ENCODE results near the gene SLX4IP. TPM values are rescaled to one million over a fixed set of nuclear protein-coding genes. Genes with fewer than 3 reads are reported as not detected.
A peak's percentile ranks its signal among the peaks of the same experiment; 100 is the strongest.

SLX4IP gene
- total and polyA plus RNA-seq, 5 experiments from 2014 or later: 1.5 to 6.3 (median 2.5) TPM

DNA sequence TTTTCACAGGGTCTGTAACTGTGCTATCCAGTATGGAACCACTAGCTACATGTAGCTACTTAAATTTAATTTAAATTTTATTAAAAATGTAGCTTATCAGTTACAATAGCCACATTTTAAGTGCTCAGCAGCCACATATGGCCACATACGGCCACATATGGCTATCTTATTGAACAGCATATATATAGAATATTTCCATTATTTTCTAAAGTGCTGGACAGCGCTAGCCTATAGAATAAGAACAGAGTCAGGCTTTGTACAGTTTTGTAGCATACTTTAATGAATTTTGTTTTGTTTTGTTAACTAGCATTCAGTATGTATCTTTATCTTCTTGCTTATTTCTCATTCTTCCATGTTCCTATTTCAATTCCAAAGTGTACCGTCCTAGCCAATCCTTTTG, 120.3 kb downstream of the SLX4IP start:
- no peak overlapping the region for H3K4me3 Mint-ChIP-seq
- H3K27ac Mint-ChIP-seq: no peak overlapping the region
- H3K27me3 Mint-ChIP-seq: no peaks in the 10 kb centered on the region
- no peak for DNase-seq
- H3K9me3 Mint-ChIP-seq: no peaks in the 10 kb centered on the region
- peaks cover 0 to 33% (median 15%) of the 10 kb centered on the region in 3 donors for H3K36me3 Mint-ChIP-seq
- POLR2A ChIA-PET: no interaction called here
- no peak for ATAC-seq
- peaks cover 22 to 36% (median 30%) of the 10 kb centered on the region in 4 donors for H3K4me1 Mint-ChIP-seq

DNA sequence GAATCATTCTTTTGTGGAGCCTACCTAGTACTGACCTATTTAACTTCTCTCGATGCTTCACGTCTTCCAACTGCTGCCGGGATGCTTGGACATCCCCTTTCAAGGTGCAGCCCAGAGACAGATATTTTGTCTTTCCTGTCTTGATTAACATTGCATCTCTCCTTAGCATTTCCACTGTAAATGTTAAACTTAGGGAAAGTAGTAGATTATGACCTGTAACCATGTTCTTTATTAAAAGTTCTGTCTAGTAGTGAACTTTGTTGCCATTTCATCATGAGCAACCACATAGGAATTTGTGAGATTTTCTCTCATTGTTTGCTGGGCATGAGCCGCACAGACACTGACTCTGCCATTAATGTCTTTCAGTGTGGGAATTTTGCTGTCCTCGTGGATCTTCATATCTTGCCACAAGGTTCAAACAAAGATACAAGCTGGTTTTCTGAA, 120.8 kb downstream of the SLX4IP start:
- POLR2A ChIA-PET: no interaction called here
- no peak for DNase-seq
- H3K27me3 Mint-ChIP-seq: no peaks in the 10 kb centered on the region
- no peak overlapping the region for H3K27ac Mint-ChIP-seq
- H3K9me3 Mint-ChIP-seq: no peaks in the 10 kb centered on the region
- peaks cover 0 to 36% (median 15%) of the 10 kb centered on the region in 3 donors for H3K36me3 Mint-ChIP-seq
- H3K4me3 Mint-ChIP-seq: no peak overlapping the region
- ATAC-seq: no peak
- peaks cover 17 to 31% (median 25%) of the 10 kb centered on the region in 4 donors for H3K4me1 Mint-ChIP-seq

- ATAC-seq: no peak
- DNase-seq: no peak
- H3K9me3 Mint-ChIP-seq: peaks cover 0 to 1% (median 0%) of the 10 kb centered on the region in 9 donors
- POLR2A ChIA-PET: no interaction called here
- H3K27me3 Mint-ChIP-seq: no peaks in the 10 kb centered on the region
- H3K4me3 Mint-ChIP-seq: no peak overlapping the region
- peak overlapping the region in 3 of 10 donors; percentile 3 to 6 (median 5) for H3K27ac Mint-ChIP-seq
- peaks cover 13 to 24% (median 19%) of the 10 kb centered on the region in 4 donors for H3K4me1 Mint-ChIP-seq
- peaks cover 4 to 41% (median 20%) of the 10 kb centered on the region in 3 donors for H3K36me3 Mint-ChIP-seq
Measured at GRCh38 chr20:10556519-10557083, 121.5 kb downstream of the SLX4IP start.

DNA sequence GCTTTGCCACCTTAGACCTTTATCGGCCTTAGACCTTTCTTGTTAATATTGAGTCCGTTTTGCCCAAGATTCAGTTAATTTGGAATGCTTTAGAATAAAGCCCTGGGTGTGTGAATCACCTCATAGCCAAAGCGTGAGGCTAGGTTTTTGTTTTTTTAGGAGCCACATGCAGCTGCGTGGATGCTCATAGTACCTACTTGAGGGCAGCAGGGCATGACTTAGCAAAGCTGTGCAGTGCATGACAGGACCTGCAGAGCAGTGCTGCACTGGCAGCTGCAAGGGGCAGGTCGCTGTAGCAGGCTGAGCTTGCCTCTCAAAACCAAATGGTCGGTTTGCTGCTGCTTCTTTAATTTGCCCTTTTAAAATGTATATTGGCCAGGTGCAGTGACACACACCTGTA, 122.6 kb downstream of the SLX4IP start:
- Mint-ChIP-seq H3K27ac (no peak overlapping the region), H3K27me3 (no peaks in the 10 kb centered on the region)
- ATAC-seq: no peak

DNA sequence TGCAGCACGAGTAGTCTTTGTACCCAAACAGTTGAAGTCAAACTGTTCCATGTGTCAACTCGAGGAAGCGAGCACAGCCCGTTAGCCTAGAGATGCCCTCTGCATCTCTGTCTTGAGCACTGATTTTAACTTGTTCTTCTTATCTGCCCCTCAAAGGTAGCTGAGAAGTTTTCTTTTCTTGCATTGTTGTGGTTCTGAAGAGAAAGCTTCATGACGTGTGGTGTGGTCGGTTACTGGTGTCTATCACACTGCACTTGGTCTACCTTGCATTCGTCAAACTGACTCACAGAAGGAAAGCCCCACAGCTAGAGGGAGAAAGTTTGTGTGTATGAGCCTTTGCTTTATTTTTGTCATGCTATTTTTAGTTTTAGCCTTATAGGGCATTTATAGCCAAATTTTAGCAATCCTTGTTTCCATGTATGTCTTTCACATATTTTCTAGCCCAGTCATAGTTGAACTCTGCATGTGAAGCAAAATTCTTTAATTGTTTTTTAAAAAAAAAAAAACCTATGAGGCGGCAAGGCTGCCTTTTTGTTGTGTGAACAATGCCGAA, 123.6 kb downstream of the SLX4IP start:
- H3K27me3 Mint-ChIP-seq: no peaks in the 10 kb centered on the region
- DNase-seq (peak in 8 of 10 donors; percentile 9 to 62 (median 30)), ATAC-seq (peak; percentile 90 to 95)
- peaks cover 9 to 24% (median 18%) of the 10 kb centered on the region in 4 donors for H3K4me1 Mint-ChIP-seq
- POLR2A ChIA-PET: no interaction called here
- H3K4me3 Mint-ChIP-seq: peak overlapping the region in 2 of 10 donors; percentile 7 to 20
- peaks cover 0 to 4% (median 0%) of the 10 kb centered on the region in 9 donors for H3K9me3 Mint-ChIP-seq
- peaks cover 14 to 57% (median 36%) of the 10 kb centered on the region in 3 donors for H3K36me3 Mint-ChIP-seq
- H3K27ac Mint-ChIP-seq: peak overlapping the region; percentile 2 to 80 (median 56)

More for the DNA sequence above, 122.6 kb downstream of the SLX4IP start:
- POLR2A ChIA-PET: no interaction called here
- no peak overlapping the region for H3K4me3 Mint-ChIP-seq
- H3K9me3 Mint-ChIP-seq: peaks cover 0 to 4% (median 0%) of the 10 kb centered on the region in 9 donors
- H3K36me3 Mint-ChIP-seq: peaks cover 6 to 49% (median 25%) of the 10 kb centered on the region in 3 donors
- no peak for DNase-seq
- H3K4me1 Mint-ChIP-seq: peaks cover 9 to 16% (median 13%) of the 10 kb centered on the region in 4 donors

- Mint-ChIP-seq H3K4me1 (peaks cover 12 to 29% (median 23%) of the 10 kb centered on the region in 4 donors), H3K9me3 (peaks cover 0 to 4% (median 0%) of the 10 kb centered on the region in 9 donors), H3K27ac (peak overlapping the region in 4 of 10 donors; percentile 1 to 75 (median 28)), H3K4me3 (no peak overlapping the region), H3K27me3 (no peaks in the 10 kb centered on the region), H3K36me3 (peaks cover 14 to 61% (median 36%) of the 10 kb centered on the region in 3 donors)
- DNase-seq: no peak
- ATAC-seq: no peak
- POLR2A ChIA-PET: no interaction called here
Measured at GRCh38 chr20:10559266-10559665, 124.2 kb downstream of the SLX4IP start.

- Mint-ChIP-seq H3K36me3 (peaks cover 14 to 63% (median 45%) of the 10 kb centered on the region in 3 donors), H3K27ac (no peak overlapping the region), H3K4me3 (no peak overlapping the region), H3K27me3 (no peaks in the 10 kb centered on the region), H3K9me3 (peaks cover 0 to 4% (median 0%) of the 10 kb centered on the region in 9 donors), H3K4me1 (peaks cover 13 to 31% (median 26%) of the 10 kb centered on the region in 4 donors)
- POLR2A ChIA-PET: no interaction called here
- DNase-seq (no peak), ATAC-seq (no peak)
Measured at GRCh38 chr20:10560686-10561085, 125.6 kb downstream of the SLX4IP start.

GRCh38 chr20:10561302-10561701, 126.2 kb downstream of the SLX4IP start:
- Mint-ChIP-seq H3K4me3 (no peak overlapping the region), H3K36me3 (peaks cover 14 to 62% (median 50%) of the 10 kb centered on the region in 3 donors), H3K9me3 (peaks cover 0 to 4% (median 0%) of the 10 kb centered on the region in 9 donors), H3K4me1 (peaks cover 12 to 31% (median 26%) of the 10 kb centered on the region in 4 donors), H3K27ac (no peak overlapping the region), H3K27me3 (no peaks in the 10 kb centered on the region)
- POLR2A ChIA-PET: no interaction called here
- DNase-seq (no peak), ATAC-seq (no peak)

DNA sequence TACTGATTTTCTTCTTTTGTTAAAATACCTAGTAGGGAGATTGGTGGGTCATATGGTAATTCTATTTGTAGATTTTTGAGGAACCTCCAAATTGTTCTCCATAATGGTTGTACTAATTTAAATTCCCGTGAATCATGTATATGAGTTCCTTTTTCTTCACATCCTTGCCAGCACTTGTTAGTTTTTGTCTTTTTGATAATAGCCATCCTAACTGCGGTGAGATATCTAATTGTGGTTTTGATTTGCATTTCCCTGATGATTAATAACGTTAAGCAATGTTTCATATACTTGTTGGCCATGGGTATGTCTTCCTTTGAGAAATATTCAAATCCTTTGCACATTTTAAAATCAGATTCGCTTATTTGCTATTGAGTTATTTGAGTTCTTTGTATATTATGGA, 127.8 kb downstream of the SLX4IP start:
- Mint-ChIP-seq H3K4me1 (peaks cover 9 to 34% (median 26%) of the 10 kb centered on the region in 4 donors), H3K4me3 (no peak overlapping the region), H3K36me3 (peaks cover 18 to 62% (median 56%) of the 10 kb centered on the region in 3 donors), H3K27ac (no peak overlapping the region), H3K9me3 (peaks cover 0 to 4% (median 0%) of the 10 kb centered on the region in 9 donors), H3K27me3 (no peaks in the 10 kb centered on the region)
- POLR2A ChIA-PET: no interaction called here
- DNase-seq (no peak), ATAC-seq (no peak)

DNA sequence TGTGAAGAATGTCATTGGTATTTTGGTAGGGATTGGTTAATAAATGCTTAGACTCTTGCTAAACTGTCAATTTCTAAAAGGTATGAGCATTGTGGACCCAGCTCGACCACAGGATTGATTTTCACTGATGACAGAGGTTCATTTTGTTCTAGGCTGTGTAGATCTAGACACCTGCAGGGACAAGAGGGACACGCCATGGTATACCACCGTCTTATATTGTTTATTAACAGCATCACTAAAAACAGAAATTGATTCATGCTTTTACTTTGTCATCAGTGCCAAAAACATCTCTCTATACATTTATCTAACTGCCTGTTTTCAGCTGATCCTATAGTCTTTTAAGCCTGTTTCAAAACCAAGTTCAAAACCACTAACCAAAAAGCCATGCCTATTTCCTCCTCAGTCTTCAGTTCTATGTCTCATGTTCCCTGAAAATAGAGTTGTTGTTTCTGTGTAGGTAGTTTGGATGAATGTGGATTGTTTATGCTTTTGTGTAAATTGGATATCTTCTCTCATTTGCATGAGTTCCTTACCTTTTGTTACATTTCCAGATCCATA, 128.9 kb downstream of the SLX4IP start:
- Mint-ChIP-seq H3K27ac (peak overlapping the region in 1 of 10 donors; percentile 56), H3K36me3 (peaks cover 25 to 60% (median 59%) of the 10 kb centered on the region in 3 donors), H3K27me3 (no peaks in the 10 kb centered on the region), H3K4me1 (peaks cover 6 to 27% (median 22%) of the 10 kb centered on the region in 4 donors), H3K9me3 (peaks cover 0 to 4% (median 0%) of the 10 kb centered on the region in 9 donors), H3K4me3 (no peak overlapping the region)
- POLR2A ChIA-PET: no interaction called here
- DNase-seq: no peak
- ATAC-seq: no peak

- DNase-seq: no peak
- Mint-ChIP-seq H3K4me1 (peaks cover 6 to 31% (median 20%) of the 10 kb centered on the region in 4 donors), H3K4me3 (no peak overlapping the region), H3K27ac (no peak overlapping the region), H3K27me3 (no peaks in the 10 kb centered on the region), H3K36me3 (peaks cover 30 to 63% (median 62%) of the 10 kb centered on the region in 3 donors), H3K9me3 (peaks cover 0 to 4% (median 0%) of the 10 kb centered on the region in 9 donors)
- ATAC-seq: no peak
- POLR2A ChIA-PET: no interaction called here
Measured at GRCh38 chr20:10565191-10565921, 130.3 kb downstream of the SLX4IP start.

- ATAC-seq (no peak), DNase-seq (no peak)
- peaks cover 29 to 61% (median 59%) of the 10 kb centered on the region in 3 donors for H3K36me3 Mint-ChIP-seq
- H3K4me3 Mint-ChIP-seq: no peak overlapping the region
- peaks cover 7 to 32% (median 22%) of the 10 kb centered on the region in 4 donors for H3K4me1 Mint-ChIP-seq
- POLR2A ChIA-PET: no interaction called here
- H3K9me3 Mint-ChIP-seq: peaks cover 0 to 4% (median 0%) of the 10 kb centered on the region in 9 donors
- H3K27ac Mint-ChIP-seq: no peak overlapping the region
- no peaks in the 10 kb centered on the region for H3K27me3 Mint-ChIP-seq
Measured at GRCh38 chr20:10565922-10566897, 131.1 kb downstream of the SLX4IP start.
